ENCODE measurements around the gene GTF2IRD1. TPM values are rescaled to one million over a fixed set of nuclear protein-coding genes. Genes with fewer than 3 reads are reported as not detected.

GTF2IRD1 gene
- total and polyA plus RNA-seq, 2 of the 4 experiments (the other 2 are of a cell fraction) = 4.1 to 21.9 TPM

- no peak for TF ChIP-seq CTCF (conservative IDR thresholded peaks at IDR 0.05; ENCODE audit: low read depth, low read length)
Measured at GRCh38 chr7:74586258-74587175, 132.8 kb downstream of the GTF2IRD1 start (continued).

All from IMR-90 (cell line).